SHP77 treated with DMSO at 0.1 percent for 48 hours (cell line): ENCODE measurements around the gene ZNF284.

ENCODE experiments used
- DNase-seq: peaks from one replicate; lab custom pipeline; 2025; lab: John Stamatoyannopoulos, UW

The ZNF284 gene

DNA sequence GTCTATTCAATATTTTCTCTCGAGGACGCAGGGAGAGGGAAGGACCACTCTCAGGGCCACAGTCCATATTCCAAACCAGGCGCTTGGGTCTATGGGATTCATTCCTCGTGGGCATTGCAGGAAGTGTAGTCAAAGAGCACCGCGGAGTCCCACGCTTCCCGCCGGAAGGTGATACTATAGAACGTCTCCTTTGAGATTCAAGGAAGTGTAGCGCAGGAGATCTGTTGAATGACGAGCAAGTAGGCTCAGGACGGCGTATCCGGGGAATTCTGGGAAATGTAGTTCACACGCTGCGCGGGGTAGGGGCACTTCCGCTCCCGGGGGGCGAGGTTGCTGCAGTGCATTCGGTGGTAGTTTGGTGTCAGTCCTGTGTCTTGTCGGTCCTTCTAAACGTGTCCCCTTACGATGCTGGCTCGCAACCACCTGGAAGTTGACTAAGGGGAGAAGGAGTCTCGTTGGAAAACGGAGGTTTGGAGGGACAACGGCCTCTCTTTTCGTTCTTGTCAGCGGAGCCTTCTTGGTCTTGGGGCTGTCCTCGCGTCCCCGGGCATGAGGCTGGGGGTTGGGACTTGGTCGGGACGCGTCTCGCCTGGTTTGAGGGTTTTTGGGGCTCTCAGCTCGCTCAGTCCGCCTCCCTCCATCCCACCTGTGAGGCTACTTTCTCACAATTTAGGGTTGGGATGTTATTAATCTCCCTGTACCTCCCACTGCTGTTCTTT is at the start of gene ZNF284:
Gene ZNF284 (plus strand): TSS at position 336 of the 719 bp plus-strand sequence. CDS start 4,231 bp downstream, outside the sequence.
- DNase-seq, result peak; percentile 85

DNA sequence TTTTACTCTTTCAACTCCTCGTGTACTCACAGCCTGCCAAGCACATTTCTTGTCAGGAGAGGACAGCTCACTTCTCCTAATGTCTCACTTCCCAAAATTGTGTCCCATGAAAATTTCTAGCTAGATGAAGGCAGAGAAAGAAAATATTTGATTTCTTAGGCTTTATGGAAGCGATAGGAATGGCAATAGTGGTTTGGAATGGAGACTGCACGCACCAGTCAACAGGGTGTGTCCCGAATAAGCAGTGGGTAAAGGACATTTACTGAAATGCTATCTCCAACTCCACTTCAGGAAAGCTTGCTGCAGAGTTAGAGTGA is 47.1 kb upstream of the ZNF284 start:
- no peak for DNase-seq

DNA sequence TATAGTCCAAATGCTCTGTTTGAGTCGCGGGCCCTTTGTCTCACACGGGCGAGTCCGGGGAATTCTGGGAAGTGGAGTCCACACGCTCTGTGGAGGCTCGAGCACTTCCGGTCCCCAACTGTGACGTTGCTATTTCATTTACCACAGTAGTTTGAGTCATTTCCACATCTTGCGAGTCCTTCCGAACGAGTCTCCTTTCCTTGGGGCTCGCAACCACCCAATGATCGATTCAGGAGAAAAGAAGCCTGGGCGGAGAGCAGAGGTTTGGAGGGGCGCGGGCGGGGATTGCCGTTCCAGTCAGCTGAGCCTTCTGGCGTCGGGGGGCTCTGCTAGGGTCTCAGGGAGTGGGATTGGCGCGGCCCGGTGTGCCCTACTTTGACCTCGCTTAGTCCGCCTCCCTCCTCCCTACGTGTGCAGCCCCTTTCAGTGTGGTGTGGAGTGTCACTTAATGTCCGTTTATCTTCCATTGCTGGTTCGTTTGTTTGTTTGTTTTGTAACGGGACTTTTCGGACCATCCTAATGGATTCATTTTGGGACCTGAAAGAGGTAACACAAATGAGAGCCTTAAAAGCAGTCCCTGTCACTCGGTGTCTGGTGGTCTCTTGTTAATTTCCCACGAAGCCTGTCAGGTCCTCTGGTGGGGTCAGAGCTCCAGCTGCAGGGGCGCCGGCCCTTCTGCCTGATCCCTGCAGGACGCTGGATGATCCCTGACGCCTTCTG is 46.6 kb upstream of the ZNF284 start, which contains the start of gene ZNF222:
Gene ZNF222 (plus strand): TSS at position 163 of the 720 bp plus-strand sequence. CDS start 58 bp downstream, at position 221.
- DNase-seq, result peak; percentile 53

DNA sequence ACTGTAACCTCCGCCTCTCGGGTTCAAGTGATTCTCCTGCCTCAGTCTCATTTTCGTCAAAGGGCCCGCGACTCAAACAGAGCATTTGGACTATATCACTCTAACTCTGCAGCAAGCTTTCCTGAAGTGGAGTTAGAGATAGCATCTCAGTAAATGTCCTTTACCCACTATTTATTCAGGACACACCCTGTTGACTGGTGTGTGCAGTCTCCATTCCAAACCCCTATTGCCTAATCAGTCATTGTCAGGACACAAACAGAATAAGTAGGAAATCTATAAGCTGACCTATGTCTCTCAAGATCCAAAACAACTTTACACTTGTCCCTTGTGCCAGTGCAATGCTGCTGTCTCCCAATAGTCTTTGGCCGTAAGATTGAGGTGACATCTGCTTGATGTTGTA is 45.3 kb upstream of the ZNF284 start:
- no peak for DNase-seq

DNA sequence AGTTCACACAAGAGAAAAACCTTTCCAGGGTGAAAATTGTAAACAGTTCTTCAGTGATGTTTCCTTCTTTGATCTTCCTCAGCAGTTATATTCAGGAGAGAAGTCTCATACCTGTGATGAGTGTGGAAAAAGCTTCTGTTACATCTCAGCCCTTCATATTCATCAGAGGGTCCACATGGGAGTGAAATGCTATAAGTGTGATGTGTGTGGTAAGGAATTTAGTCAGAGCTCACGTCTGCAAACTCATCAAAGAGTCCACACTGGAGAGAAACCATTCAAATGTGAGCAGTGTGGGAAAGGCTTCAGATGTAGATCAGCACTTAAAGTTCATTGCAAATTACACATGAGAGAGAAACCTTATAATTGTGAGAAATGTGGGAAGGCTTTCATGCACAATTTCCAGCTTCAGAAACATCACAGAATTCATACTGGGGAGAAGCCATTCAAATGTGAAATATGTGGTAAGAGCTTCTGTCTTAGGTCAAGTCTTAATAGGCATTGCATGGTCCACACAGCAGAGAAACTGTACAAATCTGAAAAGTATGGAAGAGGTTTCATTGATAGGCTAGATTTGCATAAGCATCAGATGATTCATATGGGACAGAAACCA is 39.9 kb upstream of the ZNF284 start:
- no peak for DNase-seq

DNA sequence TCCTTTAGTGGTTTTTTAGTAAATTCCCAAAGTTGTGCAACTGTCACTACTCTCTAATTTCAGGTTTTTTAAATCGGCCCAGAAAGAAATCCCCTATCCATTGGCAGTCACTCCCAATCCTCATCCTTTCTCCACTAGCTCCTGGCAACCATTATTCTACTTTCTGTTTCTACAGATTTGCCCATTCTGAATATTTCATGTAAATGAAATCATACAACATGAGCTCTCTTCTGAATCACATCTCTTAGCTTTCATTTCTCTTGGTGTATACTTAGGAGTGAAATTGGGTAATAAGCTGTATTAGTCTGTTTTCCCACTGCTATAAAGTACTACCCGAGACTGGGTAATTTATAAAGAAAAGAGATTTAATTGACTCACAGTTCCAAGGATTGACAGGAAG is 29.8 kb upstream of the ZNF284 start:
- DNase-seq, result no peak

DNA sequence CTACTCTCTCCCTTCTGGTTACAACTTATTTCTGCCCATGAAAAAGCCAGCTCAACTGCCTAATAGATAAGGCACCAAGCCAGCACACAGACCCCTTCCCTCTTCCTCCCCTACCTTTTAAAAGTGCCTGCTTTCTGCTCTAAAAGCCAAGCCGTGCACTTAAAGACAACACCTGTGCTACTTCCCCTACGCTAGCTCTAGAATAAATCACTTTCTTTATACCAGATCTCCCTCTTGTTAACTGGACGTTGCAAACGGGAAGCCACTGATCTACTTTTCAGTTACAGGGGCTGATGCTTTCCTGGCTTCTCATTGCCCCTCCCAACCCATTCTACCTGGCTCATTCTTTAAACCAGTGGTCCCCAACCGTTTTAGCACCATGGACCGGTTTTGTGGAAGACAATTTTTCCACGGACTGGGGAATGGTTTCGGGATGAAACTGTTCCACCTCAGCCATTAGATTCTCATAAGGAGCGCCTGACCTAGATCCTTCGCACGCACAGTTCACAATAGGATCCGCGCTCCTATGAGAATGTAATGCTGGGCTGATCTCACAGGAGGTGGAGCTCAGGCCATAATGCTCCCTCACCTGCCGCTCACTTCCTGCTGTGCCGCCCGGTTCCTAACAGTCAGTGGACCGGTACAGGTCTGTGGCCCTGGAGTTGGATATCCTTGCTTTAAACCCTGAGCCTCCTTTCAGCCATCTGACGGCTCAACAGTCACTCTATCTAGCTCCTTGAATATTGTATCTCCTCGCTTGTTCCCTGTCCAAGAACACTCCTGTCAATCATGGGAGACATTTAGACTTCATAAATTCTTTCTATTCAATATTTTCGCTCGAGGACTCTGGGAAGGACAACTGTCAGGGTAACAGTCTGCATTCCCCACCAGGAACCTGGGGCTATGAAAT is 21.0 kb upstream of the ZNF284 start:
- no peak for DNase-seq

DNA sequence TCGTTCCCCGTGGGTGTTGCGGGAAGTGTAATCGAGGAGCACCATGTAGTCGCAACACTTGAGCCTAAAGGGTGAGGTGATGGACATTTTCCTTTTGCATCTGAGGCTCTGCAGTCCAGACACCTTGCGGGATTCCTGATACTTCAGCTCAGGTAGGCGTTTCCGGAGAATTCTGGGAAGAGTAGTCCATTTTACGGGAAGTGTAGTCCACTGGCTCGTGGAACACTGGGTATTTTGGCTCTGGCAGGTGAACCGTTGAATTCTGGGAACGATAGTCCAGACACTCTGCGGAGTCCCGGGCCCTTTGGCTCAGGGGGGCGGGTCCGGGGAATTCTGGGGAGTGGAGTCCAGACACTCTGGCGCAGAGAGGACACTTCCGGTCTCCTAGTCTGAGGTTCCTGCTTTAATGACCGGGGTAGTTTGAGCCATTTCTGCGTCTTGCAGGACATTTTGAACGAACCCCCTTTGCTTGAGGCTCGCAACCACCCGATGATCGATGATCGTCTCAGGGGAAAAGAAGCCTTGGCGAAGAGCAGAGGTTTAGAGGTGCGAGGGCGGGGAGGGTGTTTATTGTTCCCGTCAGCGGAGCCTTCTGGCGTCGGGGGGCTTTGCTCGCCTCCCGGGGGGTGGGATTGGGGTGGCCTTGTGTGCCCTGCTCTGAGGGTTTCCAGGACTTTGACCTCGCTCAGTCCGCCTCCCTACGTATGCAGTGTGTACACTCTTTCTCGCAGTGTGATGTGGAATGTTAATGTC is 20.1 kb upstream of the ZNF284 start, which contains the start of gene ZNF223:
Gene ZNF223 (plus strand): TSS at position 387 of the 753 bp plus-strand sequence. CDS start 3,141 bp downstream, outside the sequence.
- peak; percentile 64 for DNase-seq

DNA sequence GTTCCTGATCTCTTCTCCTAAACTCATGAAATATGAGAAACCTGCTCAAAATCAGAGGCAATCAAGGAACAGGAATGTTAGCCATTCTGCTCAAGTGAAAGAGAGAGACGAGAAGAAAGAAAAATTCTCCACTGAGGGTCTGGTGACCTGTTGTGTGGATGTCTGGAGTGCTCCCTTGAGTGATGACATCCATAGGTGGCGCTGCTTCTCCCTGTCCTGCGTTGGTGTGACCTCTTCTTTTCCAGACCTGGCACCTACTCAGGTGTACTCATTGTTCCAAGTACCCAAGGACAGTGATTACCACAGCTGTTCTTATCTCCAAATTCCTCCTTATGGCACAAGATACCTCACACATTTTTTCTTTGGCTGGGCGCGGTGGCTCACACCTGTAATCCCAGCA is 16.1 kb upstream of the ZNF284 start:
- no peak for DNase-seq

DNA sequence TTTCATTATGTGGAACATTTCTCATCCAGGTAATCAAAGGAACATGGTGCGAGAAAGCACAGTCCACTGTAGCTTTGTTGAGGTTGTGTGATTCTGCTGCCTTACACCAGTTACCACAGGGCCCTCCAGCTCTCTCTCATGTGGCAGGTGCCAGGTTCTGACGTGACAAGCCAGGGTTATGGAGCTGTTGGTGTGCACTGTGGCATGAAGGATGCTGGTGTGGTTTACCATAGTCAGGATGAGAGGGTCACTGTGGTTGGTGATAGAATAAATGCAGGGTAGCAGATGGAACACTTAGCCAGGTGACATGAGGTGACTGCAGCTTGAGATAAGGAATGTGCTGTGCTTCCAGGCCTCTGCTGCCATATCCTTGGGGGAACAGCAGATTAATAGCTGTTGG is 12.7 kb upstream of the ZNF284 start:
- no peak for DNase-seq

DNA sequence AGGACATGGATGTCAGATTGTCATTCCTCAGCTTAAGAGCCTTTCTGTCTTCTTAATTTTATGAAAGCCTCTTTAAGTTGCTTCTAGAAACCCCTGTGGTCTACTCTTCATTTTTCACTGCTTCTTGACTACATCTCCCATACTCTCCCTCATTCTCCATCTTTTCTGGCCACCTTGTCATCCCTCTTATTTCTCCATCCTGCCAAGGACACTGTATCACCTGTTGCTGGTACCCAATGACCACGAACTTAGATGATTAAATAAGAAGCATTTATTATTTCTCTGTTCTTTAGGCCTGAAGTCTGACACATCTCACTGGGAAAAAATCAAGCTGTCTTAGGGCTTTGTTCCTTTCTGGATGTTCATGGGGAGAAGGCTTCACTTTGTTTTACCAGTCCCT is 10.9 kb upstream of the ZNF284 start:
- no peak for DNase-seq

DNA sequence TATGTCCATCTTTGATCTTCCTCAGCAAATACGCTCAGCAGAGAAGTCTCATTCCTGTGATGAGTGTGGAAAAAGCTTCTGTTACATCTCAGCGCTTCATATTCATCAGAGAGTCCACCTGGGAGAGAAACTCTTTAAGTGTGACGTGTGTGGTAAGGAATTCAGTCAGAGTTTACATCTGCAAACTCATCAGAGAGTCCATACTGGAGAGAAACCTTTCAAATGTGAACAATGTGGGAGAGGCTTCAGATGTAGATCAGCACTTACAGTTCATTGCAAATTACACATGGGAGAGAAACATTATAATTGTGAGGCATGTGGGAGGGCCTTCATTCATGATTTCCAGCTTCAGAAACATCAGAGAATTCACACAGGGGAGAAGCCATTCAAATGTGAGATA is 5.7 kb upstream of the ZNF284 start:
- no peak for DNase-seq

DNA sequence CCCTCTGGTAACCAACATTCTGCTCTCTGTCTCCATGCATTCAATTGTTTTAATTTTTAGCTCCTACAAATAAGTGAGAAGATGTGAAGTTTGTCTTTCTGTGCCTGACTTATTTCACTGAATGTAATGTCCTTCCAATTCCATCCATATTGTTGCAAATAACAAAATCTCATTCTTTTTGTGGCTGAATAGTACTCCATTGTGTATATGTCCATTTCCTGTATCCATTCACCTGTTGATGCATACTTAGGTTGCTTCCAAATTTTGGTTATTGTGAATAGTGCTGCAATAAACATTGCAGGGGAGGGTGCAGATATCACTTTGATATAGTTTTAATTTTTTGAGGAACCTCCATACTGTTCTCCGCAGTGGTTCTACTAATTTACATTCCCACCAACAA is 2.5 kb upstream of the ZNF284 start:
- DNase-seq, result no peak

DNA sequence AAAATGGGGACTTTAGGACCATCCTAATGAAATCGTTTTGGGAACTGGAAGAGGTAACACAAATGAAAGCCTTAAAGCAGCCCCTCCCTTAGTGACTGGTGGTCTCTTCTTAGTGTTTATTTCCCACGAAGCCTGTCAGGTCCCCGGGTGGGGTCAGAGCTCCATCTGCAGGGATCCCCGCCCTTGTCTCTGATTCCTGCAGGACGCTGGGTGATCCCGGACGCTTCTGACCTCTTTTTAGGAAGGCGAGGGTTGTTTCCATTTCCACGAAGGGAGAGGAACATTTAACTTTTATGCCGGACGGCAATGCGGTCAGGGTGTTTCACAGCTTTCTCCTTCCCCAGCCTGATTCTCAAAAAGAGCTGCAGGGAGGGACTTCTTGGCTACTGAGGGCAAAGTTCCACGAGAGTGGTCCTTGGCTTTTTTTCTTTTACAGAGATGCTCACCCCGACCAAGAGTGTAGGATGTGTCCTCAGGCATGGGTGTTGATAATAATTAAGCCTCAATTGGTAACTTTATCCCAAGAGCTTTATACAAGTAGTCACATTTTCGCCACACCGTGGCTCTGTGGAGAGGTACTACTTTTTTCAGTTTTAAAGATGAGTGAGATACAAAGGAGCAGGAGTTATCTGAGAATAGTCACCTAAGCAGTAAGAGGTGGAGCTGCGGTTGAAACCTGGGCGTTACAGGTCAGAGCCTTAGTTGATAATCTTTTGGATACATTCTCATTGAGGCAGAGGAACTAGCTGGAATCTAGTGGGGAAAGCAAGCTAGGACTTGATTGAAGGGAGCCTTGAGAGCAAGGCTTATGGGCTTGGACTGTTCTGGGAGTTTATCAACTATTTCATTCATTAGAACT is 813 bp downstream of the ZNF284 start:
- no peak for DNase-seq

DNA sequence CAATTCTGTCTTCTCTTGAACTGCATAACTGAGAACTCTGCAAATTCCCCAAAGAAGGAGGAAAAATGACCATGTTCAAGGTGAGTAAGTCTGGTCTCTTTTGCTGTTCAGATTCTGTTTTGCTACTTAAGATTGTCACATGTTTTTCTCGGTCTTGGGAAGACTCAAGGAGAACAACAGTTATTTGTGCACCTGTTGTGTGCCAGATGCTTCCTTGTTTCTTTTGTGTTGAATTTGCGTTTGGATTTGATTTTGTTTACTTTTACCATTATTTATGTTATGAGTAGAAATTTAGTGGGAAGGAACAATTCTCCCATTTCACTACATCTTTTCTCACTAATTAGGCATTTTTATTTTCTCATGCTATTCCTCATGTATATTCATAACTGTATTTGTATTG is 4.4 kb downstream of the ZNF284 start:
- DNase-seq, result no peak

DNA sequence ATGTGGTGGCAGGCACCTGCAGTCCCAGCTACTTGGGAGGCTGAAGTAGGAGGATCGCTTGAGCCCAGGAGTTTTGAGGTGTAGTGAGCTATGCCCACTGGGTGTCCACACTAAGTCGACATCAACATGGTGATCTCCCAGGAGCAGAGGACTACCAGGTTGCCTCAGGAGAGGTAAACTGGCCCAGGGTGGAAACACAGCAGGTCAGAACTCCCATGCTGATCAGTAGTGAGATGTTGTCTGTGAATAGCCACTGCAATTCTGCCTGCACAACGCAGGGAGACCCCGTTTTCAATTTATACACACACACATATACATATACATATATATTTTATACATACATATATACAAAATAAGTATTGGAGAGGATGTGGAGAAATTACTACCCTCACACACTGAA is 20.1 kb downstream of the ZNF284 start:
- DNase-seq, result no peak

DNA sequence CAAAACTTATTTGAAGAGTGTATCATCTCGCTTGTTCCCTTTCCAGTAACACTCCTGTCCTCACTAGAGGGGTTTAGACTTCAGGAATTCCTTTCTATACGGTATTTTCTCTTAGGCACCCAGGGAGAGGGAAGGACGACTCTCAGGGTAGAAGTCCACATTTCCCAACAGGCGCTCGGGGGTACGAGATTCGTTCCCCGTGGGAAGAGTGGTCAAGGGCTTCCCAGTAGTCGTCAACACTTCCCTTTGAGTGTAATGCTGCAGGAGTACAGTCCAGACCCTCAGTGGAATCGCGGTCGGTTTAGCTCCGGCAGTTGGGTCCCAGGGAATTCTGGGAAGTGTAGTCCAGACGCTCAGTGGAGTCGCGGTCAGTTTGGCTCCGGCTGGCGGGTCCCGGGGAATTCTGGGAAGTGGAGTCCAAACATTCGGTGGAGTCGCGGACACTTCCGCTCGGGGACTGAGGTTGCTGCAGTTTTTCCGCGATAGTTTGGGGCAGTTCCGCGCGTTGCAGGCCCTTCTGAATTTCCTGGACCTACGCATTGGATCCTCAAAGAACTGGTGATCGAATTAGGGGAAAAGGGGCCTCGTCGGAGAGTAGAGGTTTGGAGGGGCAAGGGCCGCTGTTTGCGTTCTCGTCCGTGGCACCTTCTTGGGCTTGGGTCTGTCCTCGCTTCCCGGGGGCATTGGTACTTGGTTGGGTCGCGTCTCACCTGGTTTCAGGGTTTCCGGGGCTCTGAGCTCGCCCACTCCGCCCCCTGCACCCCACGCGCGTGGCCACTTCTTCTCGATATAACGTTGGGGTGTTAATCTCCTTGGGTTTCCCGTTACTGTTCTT is 22.2 kb downstream of the ZNF284 start, which contains the start of gene ZNF224:
Gene ZNF224 (plus strand): TSS at position 431 of the 835 bp plus-strand sequence. CDS start 3,513 bp downstream, outside the sequence.
- DNase-seq, result peak; percentile 92

DNA sequence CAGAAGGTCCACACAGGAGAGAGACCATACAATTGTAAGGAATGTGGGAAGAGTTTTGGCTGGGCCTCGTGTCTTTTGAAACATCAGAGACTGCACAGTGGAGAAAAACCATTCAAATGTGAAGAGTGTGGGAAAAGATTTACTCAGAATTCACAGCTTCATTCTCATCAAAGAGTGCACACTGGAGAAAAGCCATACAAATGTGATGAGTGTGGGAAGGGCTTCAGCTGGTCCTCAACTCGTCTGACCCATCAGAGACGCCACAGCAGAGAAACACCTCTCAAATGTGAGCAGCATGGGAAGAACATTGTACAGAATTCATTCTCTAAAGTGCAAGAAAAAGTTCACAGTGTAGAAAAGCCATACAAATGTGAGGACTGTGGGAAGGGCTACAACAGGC is 35.8 kb downstream of the ZNF284 start:
- no peak for DNase-seq

DNA sequence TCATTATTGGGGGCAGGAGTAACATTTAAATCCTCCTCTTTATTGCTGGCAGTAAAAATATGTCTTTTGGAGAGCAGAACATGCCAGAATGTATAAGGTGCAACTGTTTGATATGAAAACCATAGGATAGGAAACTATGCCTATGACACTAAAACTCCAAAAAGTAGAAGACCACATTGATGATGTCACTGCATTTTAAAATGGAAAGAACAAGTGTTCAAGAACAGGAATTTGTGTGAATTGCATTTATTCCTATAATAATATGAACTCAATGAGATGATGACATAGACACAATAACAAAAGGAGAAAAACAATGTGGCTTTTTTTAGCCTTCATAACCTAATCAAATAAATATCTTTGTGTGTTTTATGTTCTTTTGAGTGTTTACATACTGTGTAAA is 37.5 kb downstream of the ZNF284 start:
- no peak for DNase-seq
